OCI-LY1 (cell line): ENCODE data around the gene TMX1.

Experiments
- H2AFZ ChIP-seq: fragments of 200-600 bp; sonication (generic), shearing (Covaris generic); 2 replicates; pipeline ENCODE4 v1.6.0; 2014; ENCODE audit warnings: antibody characterized with exemption, mild to moderate bottlenecking, low read length
- H3F3A ChIP-seq: fragments of 200-600 bp; sonication (generic), shearing (Covaris generic); 2 replicates; pipeline ENCODE4 v1.6.0; 2014; ENCODE audit warnings: mild to moderate bottlenecking, antibody characterized with exemption, low read length, moderate library complexity; ENCODE audit not compliant: insufficient read depth
- H3K27ac ChIP-seq: fragments of 200-600 bp; sonication (generic); 2 replicates; pipeline ENCODE4 v1.5.1; 2014; ENCODE audit warnings: low read length, mixed run types, mild to moderate bottlenecking, low read depth; ENCODE audit not compliant: poor library complexity, severe bottlenecking
- H3K27me3 ChIP-seq: fragments of 200-600 bp; sonication (generic); 2 replicates; pipeline ENCODE4 v1.6.0; 2014; ENCODE audit warnings: antibody characterized with exemption, mild to moderate bottlenecking, low read length, moderate library complexity; ENCODE audit not compliant: insufficient read depth
- H3K36me3 ChIP-seq: fragments of 200-600 bp; sonication (generic); 2 replicates; pipeline ENCODE4 v1.6.1; 2014; ENCODE audit warnings: mild to moderate bottlenecking, antibody characterized with exemption, low read length, moderate library complexity, mixed read lengths; ENCODE audit not compliant: insufficient read depth
- H3K4me1 ChIP-seq: fragments of 200-600 bp; sonication (generic); 2 replicates; pipeline ENCODE4 v1.5.1; 2014; ENCODE audit warnings: mild to moderate bottlenecking, low read length, moderate library complexity; ENCODE audit not compliant: insufficient read depth, severe bottlenecking
- H3K4me2 ChIP-seq: fragments of 200-600 bp; sonication (generic), shearing (Covaris generic); 2 replicates; pipeline ENCODE4 v1.6.1; 2014; ENCODE audit warnings: low read length
- H3K4me3 ChIP-seq: fragments of 200-600 bp; sonication (generic); 2 replicates; pipeline ENCODE4 v1.5.1; 2014; ENCODE audit warnings: low read length, low read depth, mild to moderate bottlenecking, mixed read lengths; ENCODE audit not compliant: poor library complexity, severe bottlenecking
- H3K79me2 ChIP-seq: fragments of 200-600 bp; shearing (Covaris generic); 2 replicates; pipeline ENCODE4 v1.6.1; 2016; ENCODE audit warnings: mixed run types, low read length, mixed read lengths; ENCODE audit not compliant: insufficient read depth
- H3K9ac ChIP-seq: fragments of 200-600 bp; sonication (generic), shearing (Covaris generic); 2 replicates; pipeline ENCODE4 v1.6.1; 2014; ENCODE audit warnings: mild to moderate bottlenecking, low read length, mixed read lengths
- H3K9me2 ChIP-seq: fragments of 200-600 bp; sonication (generic), shearing (Covaris generic); 2 replicates; pipeline ENCODE4 v1.6.1; 2014; ENCODE audit warnings: low read depth, mild to moderate bottlenecking, low read length, mixed read lengths
- H3K9me3 ChIP-seq: fragments of 200-600 bp; shearing (Covaris generic); 2 replicates; pipeline ENCODE4 v1.6.1; 2014; ENCODE audit warnings: low read length, mixed read lengths
- H4K20me1 ChIP-seq: fragments of 200-600 bp; sonication (generic), shearing (Covaris generic); 2 replicates; pipeline ENCODE4 v1.6.0; 2016; ENCODE audit warnings: mild to moderate bottlenecking, low read length; ENCODE audit not compliant: insufficient read depth
- CTCF ChIP-seq: fragments of 200-600 bp; sonication (generic), shearing (Covaris generic); IDR thresholded peaks from 2 replicates; pipeline ENCODE4 v1.5.1; 2017; ENCODE audit warnings: mild to moderate bottlenecking, antibody characterized with exemption, low read length, moderate library complexity, mixed read lengths
- EZH2 ChIP-seq: fragments of 200-600 bp; sonication (generic), shearing (Covaris generic); IDR thresholded peaks from 2 replicates; pipeline ENCODE4 v1.8.0; 2017; ENCODE audit warnings: borderline replicate concordance, mixed run types, mild to moderate bottlenecking, antibody characterized with exemption, low read length, moderate library complexity, mixed read lengths

The TMX1 gene

GRCh38 chr14:51236314-51236713 is 3.7 kb upstream of the TMX1 start:
- Histone ChIP-seq H3K36me3 (no peaks in the 10 kb centered on the region), H4K20me1 (no peaks in the 10 kb centered on the region), H3K9ac (no peak overlapping the region), H3K4me2 (no peak overlapping the region), H2AFZ (no peak overlapping the region), H3K4me1 (peaks cover 9% of the 10 kb centered on the region), H3K79me2 (peaks cover 12% of the 10 kb centered on the region), H3K27me3 (no peaks in the 10 kb centered on the region), H3F3A (no peaks in the 10 kb centered on the region), H3K27ac (no peak overlapping the region), H3K9me2 (no peaks in the 10 kb centered on the region), H3K9me3 (no peaks in the 10 kb centered on the region), H3K4me3 (no peak overlapping the region)
- TF ChIP-seq CTCF = no peak

- H3K4me1 ChIP-seq = peaks cover 38% of the 10 kb centered on the region
- H4K20me1 ChIP-seq = peaks cover 3% of the 10 kb centered on the region; the same call in 1 of the 2 replicates
- peaks cover 26% of the 10 kb centered on the region for H3K36me3 ChIP-seq
- peak overlapping the region; percentile 85 for H3K4me2 ChIP-seq
- H2AFZ ChIP-seq = no peak overlapping the region
- H3F3A ChIP-seq = no peaks in the 10 kb centered on the region
- H3K9me2 ChIP-seq = no peaks in the 10 kb centered on the region
- TF ChIP-seq EZH2 (no peak), CTCF (no peak)
- peaks cover 58% of the 10 kb centered on the region for H3K79me2 ChIP-seq
- H3K27ac ChIP-seq = peak overlapping the region; percentile 74
- H3K4me3 ChIP-seq = peak overlapping the region; percentile 93
- H3K9me3 ChIP-seq = no peaks in the 10 kb centered on the region
- no peaks in the 10 kb centered on the region for H3K27me3 ChIP-seq
- H3K9ac ChIP-seq = peak overlapping the region; percentile 95
Observed at GRCh38 chr14:51240804-51241380, 845 bp downstream of the TMX1 start.

GRCh38 chr14:51242545-51243490 is 2.8 kb downstream of the TMX1 start:
- H4K20me1 ChIP-seq = peaks cover 3% of the 10 kb centered on the region; the same call in 1 of the 2 replicates
- H3K4me2 ChIP-seq = peak overlapping the region; percentile 85
- no peak overlapping the region for H2AFZ ChIP-seq
- H3K9ac ChIP-seq = peak overlapping the region; percentile 40; the same call in 1 of the 2 replicates
- H3K4me1 ChIP-seq = peaks cover 40% of the 10 kb centered on the region
- H3K36me3 ChIP-seq = peaks cover 45% of the 10 kb centered on the region
- H3K9me3 ChIP-seq = no peaks in the 10 kb centered on the region
- H3K79me2 ChIP-seq = peaks cover 67% of the 10 kb centered on the region
- H3K4me3 ChIP-seq = peak overlapping the region; percentile 93
- H3K27me3 ChIP-seq = no peaks in the 10 kb centered on the region
- H3F3A ChIP-seq = no peaks in the 10 kb centered on the region
- peak; percentile 40 for TF ChIP-seq CTCF
- TF ChIP-seq EZH2 = no peak
- H3K9me2 ChIP-seq = no peaks in the 10 kb centered on the region
- H3K27ac ChIP-seq = peak overlapping the region; percentile 74
